Adrenal gland (tissue), 12 donors: Measurements from ENCODE around the gene E2F6. TPM values are rescaled to one million over a fixed set of nuclear protein-coding genes. Genes with fewer than 3 reads are reported as not detected.
A peak's percentile ranks its signal among the peaks of the same experiment; 100 is the strongest.
"Not testable (repeated sequence)": the region's sequence is repeated elsewhere in the genome, so short reads cannot be mapped to it uniquely, and the experiment has no call there.

Source experiments
- DNase-seq, 7 donors: peaks; one replicate each; pipeline ENCODE4 v3.0.0-alpha.2; 2019 to 2020
- H3K27ac ChIP-seq, 5 donors: fragments of 200-600 bp; sonication (generic) in 4 of 5; 1 replicate in 3 of 5; 2 replicates in 2 of 5; pipeline versions ENCODE4 v1.5.1 to v1.8.0; 2016 to 2020; ENCODE audit warnings: mild to moderate bottlenecking in 1 of 5
- H3K27me3 ChIP-seq: fragments of 200-600 bp; 2 replicates; pipeline ENCODE4 v1.8.0; 2021
- H3K36me3 ChIP-seq, 2 donors: fragments of 200-600 bp; replicated peaks in 1 of 2; 1 replicate in 1 of 2; 2 replicates in 1 of 2; pipeline versions ENCODE4 v1.5.1 to v1.8.0; 2018 to 2022
- H3K4me1 ChIP-seq, 2 donors: fragments of 200-600 bp; replicated peaks in 1 of 2; 1 replicate in 1 of 2; 2 replicates in 1 of 2; pipeline versions ENCODE4 v1.5.1 to v1.8.0; 2018 to 2021
- H3K4me3 ChIP-seq, 4 donors: fragments of 200-600 bp; sonication (generic) in 3 of 4; one replicate each; pipeline ENCODE4 v1.5.1; 2016 to 2018
- H3K9me3 ChIP-seq, 3 donors: fragments of 200-600 bp; sonication (generic) in 1 of 3; replicated peaks in 1 of 3; 1 replicate in 2 of 3; 2 replicates in 1 of 3; pipeline versions ENCODE4 v1.5.1 to v1.8.0; 2016 to 2021
- CTCF ChIP-seq, 6 experiments: fragments of 450-650 bp in 4 of 6; fragments of 200-600 bp in 2 of 6; sonication (generic) in 1 of 6; IDR thresholded peaks; 1 replicate in 5 of 6; 2 replicates in 1 of 6; pipeline versions ENCODE4 v1.5.1 to v1.8.0; 2016 to 2021; ENCODE audit warnings: antibody characterized with exemption in 6 of 6, mild to moderate bottlenecking in 2 of 6, moderate library complexity in 1 of 6
- POLR2A ChIP-seq, 2 donors: fragments of 450-650 bp; IDR thresholded peaks; one replicate each; pipeline ENCODE4 v1.6.1; 2017; ENCODE audit warnings: antibody characterized with exemption in 2 of 2, mild to moderate bottlenecking in 2 of 2, moderate library complexity in 1 of 2
- WGBS, 4 donors: extraction: QIAGEN DNeasy Blood & Tissue Kit in 2 of 4; methylation state at CpG; one replicate each; pipeline versions ENCODE4 v1.1.5 to v1.1.7; 2013 to 2017; 5-methylcytosine and 5-hydroxymethylcytosine counted together
- intact Hi-C, 2 donors: fragments of 100-400 bp; cut with DNase I; formaldehyde crosslinking; loops; one replicate each; pipeline versions ENCODE4 v1.14.1 to v1.15.0; 2022 to 2023
- polyA plus RNA-seq, 3 donors: library from polyadenylated mRNA; stranded (reverse); fragments of 200-250 nt in 2 of 3; fragments of 350-450 nt in 1 of 3; fragmentation: Illumina TruSeq in 1 of 3; extraction: RNeasy Lipid Tissue Mini Kit (QIAGEN cat#74804) in 1 of 3; gene quantifications; one replicate each; pipeline ENCODE4 v1.2.3, GENCODE V29; 2013 to 2014
- total RNA-seq, 9 donors: library from RNA; depleted of rRNA in 4 of 9; stranded (reverse); fragments of >200 nt in 4 of 9; fragments of 120-200 nt in 1 of 9; fragmentation: NEBNext Ultra II Directional in 1 of 9; extraction: Animal tissue kit (Norgen Biotek cat#: 25700) in 1 of 9; gene quantifications; one replicate each; pipeline versions ENCODE4 v1.1.0 to v1.2.4, GENCODE V29; 2013 to 2023
- donor health status: healthy with polysubstance abuse.
- donor health status: Bipolar disorder and iron deficiency.
- donor health status: DM: yes; HTN: yes; CAD: no.
- donor health status: DM: no; HTN: no; CAD: no.
- donor health status: DM: no; HTN: no; CAD: no.
- donor health status: DM: yes; HTN: yes; CAD: no.

Gene E2F6
- total and polyA plus RNA-seq, 12 donors, result 8.0 to 38.8 (median 12.5) TPM

- peaks cover 0 to 8% of the 10 kb centered on the region in 2 donors for H3K4me1 ChIP-seq
- peak overlapping the region in 2 of 5 donors; percentile 10 to 25 for H3K27ac ChIP-seq
- intact Hi-C loops, result loop anchor here in 1 of 2 donors (5.0 kb wide), 1 partner anchor 63 kb away; the partner anchor contains the start of gene ROCK2
- no peaks in the 10 kb centered on the region for H3K36me3 ChIP-seq
- H3K9me3 ChIP-seq, result no peaks in the 10 kb centered on the region
- H3K27me3 ChIP-seq, result no peaks in the 10 kb centered on the region
- no peak overlapping the region for H3K4me3 ChIP-seq
- 82 to 89% (median 84%) methylated on average over 5 of the region's 5 CpGs for WGBS, 4 donors
- TF ChIP-seq CTCF (IDR thresholded peaks at IDR 0.05) (no peak), POLR2A (IDR thresholded peaks at IDR 0.05) (no peak)
- no peak for DNase-seq
Measured at GRCh38 chr2:11405599-11406266, 60.2 kb downstream of the E2F6 start.

- intact Hi-C loops, result loop anchor here in 1 of 2 donors (5.0 kb wide), 1 partner anchor 63 kb away; the partner anchor contains the start of gene ROCK2
- H3K4me3 ChIP-seq, H3K27me3 ChIP-seq, H3K36me3 ChIP-seq, H3K4me1 ChIP-seq, H3K9me3 ChIP-seq, DNase-seq: not testable (repeated sequence)
- H3K27ac ChIP-seq, result peak overlapping the region in 1 of 5 donors; percentile 77
- WGBS, 4 donors, result 85 to 95% (median 92%) methylated on average over 8 of the region's 8 CpGs
Measured at GRCh38 chr2:11405074-11405406, 60.9 kb downstream of the E2F6 start.

GRCh38 chr2:11404376-11405073 lies 61.4 kb downstream of the E2F6 start:
- no peak for DNase-seq
- H3K27ac ChIP-seq, result peak overlapping the region in 1 of 5 donors; percentile 77
- WGBS, 4 donors, result 58 to 83% (median 81%) methylated on average over 4 to 7 of the region's 7 CpGs

GRCh38 chr2:11402436-11402835 lies 63.5 kb downstream of the E2F6 start:
- Histone ChIP-seq H3K4me3 (no peak overlapping the region), H3K4me1 (no peaks in the 10 kb centered on the region), H3K27me3 (no peaks in the 10 kb centered on the region), H3K36me3 (no peaks in the 10 kb centered on the region), H3K9me3 (no peaks in the 10 kb centered on the region), H3K27ac (no peak overlapping the region)
- 90 to 98% (median 97%) methylated on average over 9 of the region's 9 CpGs for WGBS, 4 donors
- no peak for DNase-seq
- intact Hi-C loops, result no loop called here
- TF ChIP-seq POLR2A (IDR thresholded peaks at IDR 0.05) (no peak), CTCF (IDR thresholded peaks at IDR 0.05) (no peak)

More at GRCh38 chr2:11404376-11405073, 61.4 kb downstream of the E2F6 start:
- no peaks in the 10 kb centered on the region for H3K36me3 ChIP-seq
- TF ChIP-seq CTCF (IDR thresholded peaks at IDR 0.05), result no peak
- no peak for TF ChIP-seq POLR2A (IDR thresholded peaks at IDR 0.05)
- no peak overlapping the region for H3K4me3 ChIP-seq
- no peaks in the 10 kb centered on the region for H3K27me3 ChIP-seq
- no peaks in the 10 kb centered on the region for H3K9me3 ChIP-seq
- peaks cover 0 to 8% of the 10 kb centered on the region in 2 donors for H3K4me1 ChIP-seq
- intact Hi-C loops, result loop anchor here in 1 of 2 donors (5.0 kb wide), 1 partner anchor 62 kb away; the partner anchor contains the start of gene ROCK2
